WI38 (cell line): ENCODE measurements around the gene NSG2.

Experiments used
- H3K4me3 ChIP-seq: 2 replicates; pipeline ENCODE4 v1.5.1; 2011; ENCODE audit warnings: low read depth, mild to moderate bottlenecking, control low read depth, low read length
- TF ChIP-seq, protein P1 (sequence below): IDR thresholded peaks from 2 replicates; pipeline ENCODE4 v1.5.1; 2012; ENCODE audit warnings: low read depth, mild to moderate bottlenecking, control low read depth, low read length

NSG2 gene

GRCh38 chr5:174074369-174074768 lies 28.9 kb downstream of the NSG2 start:
- no peak overlapping the region for H3K4me3 ChIP-seq
- TF ChIP-seq, protein P1, sequence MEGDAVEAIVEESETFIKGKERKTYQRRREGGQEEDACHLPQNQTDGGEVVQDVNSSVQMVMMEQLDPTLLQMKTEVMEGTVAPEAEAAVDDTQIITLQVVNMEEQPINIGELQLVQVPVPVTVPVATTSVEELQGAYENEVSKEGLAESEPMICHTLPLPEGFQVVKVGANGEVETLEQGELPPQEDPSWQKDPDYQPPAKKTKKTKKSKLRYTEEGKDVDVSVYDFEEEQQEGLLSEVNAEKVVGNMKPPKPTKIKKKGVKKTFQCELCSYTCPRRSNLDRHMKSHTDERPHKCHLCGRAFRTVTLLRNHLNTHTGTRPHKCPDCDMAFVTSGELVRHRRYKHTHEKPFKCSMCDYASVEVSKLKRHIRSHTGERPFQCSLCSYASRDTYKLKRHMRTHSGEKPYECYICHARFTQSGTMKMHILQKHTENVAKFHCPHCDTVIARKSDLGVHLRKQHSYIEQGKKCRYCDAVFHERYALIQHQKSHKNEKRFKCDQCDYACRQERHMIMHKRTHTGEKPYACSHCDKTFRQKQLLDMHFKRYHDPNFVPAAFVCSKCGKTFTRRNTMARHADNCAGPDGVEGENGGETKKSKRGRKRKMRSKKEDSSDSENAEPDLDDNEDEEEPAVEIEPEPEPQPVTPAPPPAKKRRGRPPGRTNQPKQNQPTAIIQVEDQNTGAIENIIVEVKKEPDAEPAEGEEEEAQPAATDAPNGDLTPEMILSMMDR: no peak

DNA sequence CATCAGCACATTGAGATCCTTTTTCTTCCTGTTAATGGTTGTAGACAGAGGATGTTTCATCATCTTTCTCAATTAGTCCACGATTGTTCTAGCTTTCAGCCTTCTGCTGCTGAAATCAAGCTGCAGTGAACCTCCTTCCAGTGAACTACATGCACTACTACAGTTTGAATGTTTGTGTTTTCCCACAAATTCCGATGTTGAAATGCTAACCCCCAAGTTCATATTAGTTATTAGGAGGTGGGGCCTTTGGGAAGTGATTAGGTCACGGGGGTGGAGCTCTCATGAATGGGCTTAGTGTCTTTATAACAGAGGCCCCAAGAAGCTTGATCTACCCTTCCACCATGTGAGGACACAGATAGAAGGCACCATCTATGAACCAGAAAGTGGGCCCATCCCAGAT lies 32.9 kb downstream of the NSG2 start:
- TF ChIP-seq, protein P1: no peak

DNA sequence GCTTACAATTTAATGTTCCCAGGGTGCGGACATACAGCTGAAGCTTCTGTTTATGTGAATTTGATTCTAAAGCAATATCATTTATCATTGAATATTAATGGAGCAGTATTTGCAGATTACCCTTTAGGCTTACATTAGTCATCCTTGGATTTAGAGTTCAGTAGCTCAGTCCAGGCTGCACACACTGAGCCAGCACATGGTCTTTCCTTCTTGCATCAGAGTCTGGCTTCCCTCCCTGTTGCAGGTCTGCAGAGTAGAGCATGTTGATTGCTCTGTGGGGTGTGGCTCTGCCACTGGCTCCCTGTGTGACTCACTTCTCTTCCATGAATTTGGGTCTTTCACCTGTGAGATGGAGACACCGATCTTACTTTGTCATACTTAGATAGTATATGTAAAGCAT lies 36.8 kb downstream of the NSG2 start:
- TF ChIP-seq, protein P1: no peak
- no peak overlapping the region for H3K4me3 ChIP-seq

More for the DNA sequence above, 32.9 kb downstream of the NSG2 start:
- H3K4me3 ChIP-seq: no peak overlapping the region

DNA sequence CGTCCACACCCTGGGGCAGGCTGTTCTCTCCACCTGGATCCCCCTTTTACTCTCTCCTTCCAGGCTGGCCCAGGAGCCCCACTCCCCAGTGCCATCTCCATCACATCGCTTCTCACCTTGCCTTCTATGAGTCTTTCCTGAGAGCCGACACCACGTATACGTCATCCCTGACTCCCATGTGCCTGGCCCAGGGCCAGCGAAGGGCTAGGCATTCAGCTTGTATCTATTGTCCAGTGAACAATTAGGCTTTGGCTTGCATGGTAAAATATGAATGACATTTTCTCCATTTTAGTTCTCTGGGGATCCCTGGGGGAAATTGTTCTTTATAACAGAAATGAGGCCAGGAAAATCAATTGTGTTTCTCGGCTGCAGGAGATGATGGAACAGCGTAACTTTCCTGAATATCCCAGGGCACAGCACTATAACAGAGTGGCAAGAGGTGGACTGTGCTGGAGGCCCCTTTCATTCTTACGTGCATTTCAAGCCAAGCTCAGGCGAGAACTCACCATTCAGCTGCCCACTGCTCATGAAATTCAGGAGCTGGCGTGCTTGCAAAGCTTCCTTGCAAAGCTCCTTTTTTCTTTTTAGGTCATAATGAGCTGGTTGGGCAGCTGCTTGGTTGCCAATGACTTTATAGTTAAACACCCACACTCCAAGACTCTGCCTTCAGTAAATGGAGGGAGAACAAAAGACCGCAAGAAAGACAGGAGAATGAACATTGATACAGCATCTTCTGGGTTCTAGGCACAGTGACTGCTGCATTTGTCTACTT lies 37.7 kb downstream of the NSG2 start:
- TF ChIP-seq, protein P1: no peak
- no peak overlapping the region for H3K4me3 ChIP-seq

GRCh38 chr5:174084691-174085154 lies 39.2 kb downstream of the NSG2 start:
- H3K4me3 ChIP-seq: no peak overlapping the region
- TF ChIP-seq, protein P1: no peak

- no peak overlapping the region for H3K4me3 ChIP-seq
- TF ChIP-seq, protein P1: no peak
Measured at GRCh38 chr5:174086751-174087150, 41.2 kb downstream of the NSG2 start.

- no peak overlapping the region for H3K4me3 ChIP-seq
- TF ChIP-seq, protein P1: no peak
Measured at GRCh38 chr5:174087783-174088182, 42.3 kb downstream of the NSG2 start.
